Uterus (tissue), 4 donors: ENCODE results near the gene NKG7. TPM values are rescaled to one million over a fixed set of nuclear protein-coding genes. Genes with fewer than 3 reads are reported as not detected.

Experiments used
- DNase-seq, 2 donors: peaks; one replicate each; pipeline ENCODE4 v3.0.0-alpha.2; 2019 to 2020
- H3K27ac ChIP-seq, 2 donors: fragments of 200-600 bp; sonication (generic); 1 replicate in 1 of 2; 2 replicates in 1 of 2; pipeline ENCODE4 v1.5.1; 2016 to 2018
- H3K27me3 ChIP-seq, 2 donors: fragments of 200-600 bp; sonication (generic); one replicate each; pipeline ENCODE4 v1.5.1; 2018 to 2019; ENCODE audit warnings: control low read depth in 1 of 2
- H3K36me3 ChIP-seq, 2 donors: fragments of 200-600 bp; sonication (generic); one replicate each; pipeline ENCODE4 v1.5.1; 2019; ENCODE audit warnings: control low read depth in 1 of 2
- H3K4me1 ChIP-seq, 2 donors: fragments of 200-600 bp; sonication (generic); one replicate each; pipeline ENCODE4 v1.5.1; 2018 to 2019; ENCODE audit warnings: control low read depth in 1 of 2
- H3K4me3 ChIP-seq, 2 donors: fragments of 200-600 bp; sonication (generic); 1 replicate in 1 of 2; 2 replicates in 1 of 2; pipeline ENCODE4 v1.5.1; 2018 to 2019; ENCODE audit warnings: mild to moderate bottlenecking in 1 of 2
- H3K9me3 ChIP-seq, 2 donors: fragments of 200-600 bp; sonication (generic); one replicate each; pipeline ENCODE4 v1.5.1; 2019; ENCODE audit warnings: control low read depth in 1 of 2
- POLR2A ChIP-seq, 2 donors: fragments of 450-650 bp; IDR thresholded peaks; one replicate each; pipeline ENCODE4 v1.6.1; 2016; ENCODE audit warnings: antibody characterized with exemption in 2 of 2, mild to moderate bottlenecking in 1 of 2, moderate library complexity in 1 of 2
- intact Hi-C: fragments of 100-400 bp; cut with DNase I; formaldehyde crosslinking; loops from one replicate; pipeline ENCODE4 v1.15.1; 2023; ENCODE audit warnings: low total_unique reads
- total RNA-seq, 4 donors: library from RNA; depleted of rRNA in 3 of 4; stranded (reverse); fragments of >200 nt in 3 of 4; gene quantifications; one replicate each; pipeline versions ENCODE4 v1.1.0 to v1.2.4, GENCODE V29; 2014 to 2023
- TF ChIP-seq, protein P1 (sequence below), 4 experiments: fragments of 200-600 bp in 2 of 4; fragments of 450-650 bp in 2 of 4; sonication (generic) in 2 of 4; IDR thresholded peaks; one replicate each; pipeline ENCODE4 v1.5.1; 2016 to 2019; ENCODE audit warnings: antibody characterized with exemption in 4 of 4, mild to moderate bottlenecking in 2 of 4, moderate library complexity in 1 of 4
- donor health status: DM: yes; HTN: yes; CAD: no.

The NKG7 gene
- total RNA-seq, 4 donors from 2014 or later, result 1.0 to 3.6 (median 2.9) TPM; not detected in 1

DNA sequence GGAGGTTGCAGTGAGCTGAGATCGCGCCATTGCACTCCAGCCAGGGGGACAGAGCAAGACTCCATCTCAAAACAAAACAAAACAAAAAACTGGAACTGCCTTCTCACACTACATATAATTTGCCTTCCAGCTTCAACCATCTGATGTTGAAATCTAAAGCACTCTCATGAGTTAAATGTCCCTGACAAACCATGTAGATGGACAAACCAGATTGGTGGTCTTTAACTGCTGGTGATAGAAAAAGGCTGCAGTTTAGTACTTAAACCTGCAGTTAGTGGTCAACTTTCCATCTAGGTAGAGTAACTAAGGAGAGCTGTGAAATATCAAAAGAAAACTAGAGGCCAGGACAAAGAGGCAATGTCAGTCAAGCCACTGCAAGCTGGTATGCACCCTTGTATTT lies 23.7 kb upstream of the NKG7 start:
- intact Hi-C loops, result no loop called here
- H3K4me1 ChIP-seq, result no peaks in the 10 kb centered on the region
- DNase-seq, result no peak
- TF ChIP-seq, protein P1, sequence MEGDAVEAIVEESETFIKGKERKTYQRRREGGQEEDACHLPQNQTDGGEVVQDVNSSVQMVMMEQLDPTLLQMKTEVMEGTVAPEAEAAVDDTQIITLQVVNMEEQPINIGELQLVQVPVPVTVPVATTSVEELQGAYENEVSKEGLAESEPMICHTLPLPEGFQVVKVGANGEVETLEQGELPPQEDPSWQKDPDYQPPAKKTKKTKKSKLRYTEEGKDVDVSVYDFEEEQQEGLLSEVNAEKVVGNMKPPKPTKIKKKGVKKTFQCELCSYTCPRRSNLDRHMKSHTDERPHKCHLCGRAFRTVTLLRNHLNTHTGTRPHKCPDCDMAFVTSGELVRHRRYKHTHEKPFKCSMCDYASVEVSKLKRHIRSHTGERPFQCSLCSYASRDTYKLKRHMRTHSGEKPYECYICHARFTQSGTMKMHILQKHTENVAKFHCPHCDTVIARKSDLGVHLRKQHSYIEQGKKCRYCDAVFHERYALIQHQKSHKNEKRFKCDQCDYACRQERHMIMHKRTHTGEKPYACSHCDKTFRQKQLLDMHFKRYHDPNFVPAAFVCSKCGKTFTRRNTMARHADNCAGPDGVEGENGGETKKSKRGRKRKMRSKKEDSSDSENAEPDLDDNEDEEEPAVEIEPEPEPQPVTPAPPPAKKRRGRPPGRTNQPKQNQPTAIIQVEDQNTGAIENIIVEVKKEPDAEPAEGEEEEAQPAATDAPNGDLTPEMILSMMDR (IDR thresholded peaks at IDR 0.05), result no peak
- no peak for TF ChIP-seq POLR2A (IDR thresholded peaks at IDR 0.05)
- H3K36me3 ChIP-seq, result no peaks in the 10 kb centered on the region
- H3K4me3 ChIP-seq, result no peak overlapping the region
- no peaks in the 10 kb centered on the region for H3K9me3 ChIP-seq
- no peak overlapping the region for H3K27ac ChIP-seq
- no peaks in the 10 kb centered on the region for H3K27me3 ChIP-seq

- H3K9me3 ChIP-seq, result no peaks in the 10 kb centered on the region
- no peaks in the 10 kb centered on the region for H3K36me3 ChIP-seq
- intact Hi-C loops, result no loop called here
- H3K27ac ChIP-seq, result peak overlapping the region; percentile 70 to 75
- TF ChIP-seq, protein P1 (IDR thresholded peaks at IDR 0.05), result no peak
- TF ChIP-seq POLR2A (IDR thresholded peaks at IDR 0.05), result no peak
- no peaks in the 10 kb centered on the region for H3K4me1 ChIP-seq
- no peaks in the 10 kb centered on the region for H3K27me3 ChIP-seq
- peak overlapping the region; percentile 30 to 37 for H3K4me3 ChIP-seq
- peak; percentile 88 to 95 for DNase-seq
Observed at GRCh38 chr19:51394050-51394836, 21.8 kb upstream of the NKG7 start.

DNA sequence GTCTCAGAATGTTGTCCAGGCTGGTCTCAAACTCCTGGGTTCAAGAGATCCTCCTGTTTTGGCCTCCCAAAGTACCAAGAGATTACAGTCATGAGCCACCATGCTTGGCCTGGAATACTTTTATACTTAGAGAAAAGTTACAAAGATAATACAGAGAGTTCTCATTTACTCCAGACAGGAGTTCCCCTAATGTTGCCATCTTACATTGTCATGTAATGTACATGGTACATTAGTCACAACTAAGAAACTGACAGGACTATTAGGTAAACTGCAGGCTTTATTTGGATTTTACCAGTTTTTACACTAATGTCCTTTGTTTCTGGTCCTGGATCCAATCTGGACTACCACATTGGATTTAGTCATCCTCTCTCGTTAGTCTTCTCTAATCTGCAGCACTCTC lies 20.2 kb upstream of the NKG7 start:
- no peak for DNase-seq
- H3K4me1 ChIP-seq, result no peaks in the 10 kb centered on the region
- no peak overlapping the region for H3K27ac ChIP-seq
- TF ChIP-seq, protein P1 (IDR thresholded peaks at IDR 0.05), result no peak
- no peak for TF ChIP-seq POLR2A (IDR thresholded peaks at IDR 0.05)
- H3K27me3 ChIP-seq, result no peaks in the 10 kb centered on the region
- H3K4me3 ChIP-seq, result no peak overlapping the region
- H3K9me3 ChIP-seq, result no peaks in the 10 kb centered on the region
- H3K36me3 ChIP-seq, result no peaks in the 10 kb centered on the region
- intact Hi-C loops, result no loop called here

DNA sequence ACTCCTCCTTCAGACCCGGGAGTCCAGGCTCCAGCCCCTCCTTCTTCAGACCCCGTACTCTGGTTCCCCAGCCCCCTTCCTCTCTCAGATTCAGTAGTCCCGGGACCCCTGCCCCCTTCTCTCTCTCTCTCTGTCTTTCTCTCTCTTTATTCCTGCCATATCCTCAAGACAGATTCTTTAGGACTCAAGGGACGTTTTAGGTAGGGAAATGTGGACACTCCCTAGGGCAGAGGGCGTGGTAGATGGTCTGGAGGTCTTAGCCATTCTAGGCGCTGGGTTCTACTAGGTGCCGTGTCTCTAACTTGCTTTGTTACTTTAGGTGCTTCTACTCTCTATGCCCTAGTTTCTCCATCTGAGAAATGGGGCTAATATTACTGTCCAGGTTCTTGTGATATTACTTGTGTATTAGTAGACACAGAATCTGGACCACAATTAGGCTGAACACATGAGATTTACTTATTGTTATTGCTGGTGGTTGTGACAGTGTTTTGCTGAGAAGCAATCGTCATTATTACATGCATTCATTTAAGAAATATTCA lies 18.7 kb upstream of the NKG7 start:
- Histone ChIP-seq H3K36me3 (no peaks in the 10 kb centered on the region), H3K9me3 (no peaks in the 10 kb centered on the region), H3K4me1 (no peaks in the 10 kb centered on the region), H3K27me3 (no peaks in the 10 kb centered on the region), H3K27ac (no peak overlapping the region), H3K4me3 (no peak overlapping the region)
- intact Hi-C loops, result no loop called here
- DNase-seq, result no peak
- TF ChIP-seq POLR2A (IDR thresholded peaks at IDR 0.05), result no peak
- TF ChIP-seq, protein P1 (IDR thresholded peaks at IDR 0.05), result no peak

- H3K4me3 ChIP-seq, result no peak overlapping the region
- DNase-seq, result no peak
- H3K27me3 ChIP-seq, result no peaks in the 10 kb centered on the region
- H3K36me3 ChIP-seq, result no peaks in the 10 kb centered on the region
- TF ChIP-seq, protein P1 (IDR thresholded peaks at IDR 0.05), result no peak
- TF ChIP-seq POLR2A (IDR thresholded peaks at IDR 0.05), result no peak
- no peak overlapping the region for H3K27ac ChIP-seq
- H3K9me3 ChIP-seq, result no peaks in the 10 kb centered on the region
- H3K4me1 ChIP-seq, result no peaks in the 10 kb centered on the region
- intact Hi-C loops, result no loop called here
Observed at GRCh38 chr19:51389143-51389542, 16.7 kb upstream of the NKG7 start.
